Prostate gland (tissue), 2 donors: ENCODE results near the gene CD302. TPM values are rescaled to one million over a fixed set of nuclear protein-coding genes. Genes with fewer than 3 reads are reported as not detected.
"Not testable (repeated sequence)": the region's sequence is repeated elsewhere in the genome, so short reads cannot be mapped to it uniquely, and the experiment has no call there.

ENCODE experiments used
- DNase-seq: peaks from one replicate; pipeline ENCODE4 v3.0.0-alpha.2; 2019; ENCODE audit warnings: low spot score
- H3K27ac ChIP-seq, 2 donors: fragments of 200-600 bp; sonication (generic); 2 replicates each; pipeline ENCODE4 v1.5.1; 2017 to 2019
- H3K27me3 ChIP-seq: fragments of 200-600 bp; sonication (generic); replicated peaks from 2 replicates; pipeline ENCODE4 v1.5.1; 2019; ENCODE audit not compliant: insufficient read depth
- H3K36me3 ChIP-seq, 2 donors: fragments of 200-600 bp; sonication (generic); 1 replicate in 1 of 2; 2 replicates in 1 of 2; pipeline versions ENCODE4 v1.5.1 to v1.8.1; 2017 to 2019
- H3K4me1 ChIP-seq: fragments of 200-600 bp; sonication (generic); replicated peaks from 2 replicates; pipeline ENCODE4 v1.5.1; 2019
- H3K4me3 ChIP-seq, 2 donors: fragments of 200-600 bp; sonication (generic); 2 replicates each; pipeline ENCODE4 v1.5.1; 2017 to 2019
- H3K9me3 ChIP-seq: fragments of 200-600 bp; sonication (generic); 2 replicates; pipeline ENCODE4 v1.5.1; 2017
- CTCF ChIP-seq, 4 experiments: fragments of 200-600 bp in 2 of 4; fragments of 450-650 bp in 2 of 4; sonication (generic) in 2 of 4; IDR thresholded peaks; 1 replicate in 3 of 4; 2 replicates in 1 of 4; pipeline ENCODE4 v1.5.1; 2016 to 2019; ENCODE audit warnings: antibody characterized with exemption in 4 of 4, mild to moderate bottlenecking in 2 of 4, moderate library complexity in 2 of 4
- POLR2A ChIP-seq: fragments of 450-650 bp; IDR thresholded peaks from one replicate; pipeline ENCODE4 v1.6.1; 2016; ENCODE audit warnings: antibody characterized with exemption, mild to moderate bottlenecking
- POLR2AphosphoS5 ChIP-seq: sonication (generic); formaldehyde crosslinking; IDR thresholded peaks from one replicate; pipeline ENCODE4 v1.6.1; 2017; ENCODE audit warnings: antibody characterized with exemption
- WGBS: methylation state at CpG from one replicate; pipeline ENCODE4 v1.1.5; 2018; 5-methylcytosine and 5-hydroxymethylcytosine counted together
- intact Hi-C: fragments of 100-400 bp; cut with DNase I; formaldehyde crosslinking; loops from one replicate; pipeline ENCODE4 v1.14.2; 2022
- total RNA-seq, 2 donors: library from RNA; depleted of rRNA; stranded (reverse); fragments of >200 nt; gene quantifications; one replicate each; pipeline ENCODE4 v1.1.0, GENCODE V29; 2016

CD302 gene
- total RNA-seq, 2 donors from 2014 or later: 39.3 to 40.4 TPM

- WGBS: 63% methylated on average over 1 of the region's 1 CpG
- Histone ChIP-seq H3K36me3 (no peaks in the 10 kb centered on the region), H3K4me1 (no peaks in the 10 kb centered on the region), H3K4me3 (no peak overlapping the region), H3K27me3 (no peaks in the 10 kb centered on the region), H3K9me3 (no peaks in the 10 kb centered on the region), H3K27ac (no peak overlapping the region)
- TF ChIP-seq CTCF (IDR thresholded peaks at IDR 0.05) (no peak), POLR2AphosphoS5 (no peak), POLR2A (no peak)
- DNase-seq: no peak
- intact Hi-C loops: loop anchor here (10.0 kb wide), 1 partner anchor 176 kb away; the partner anchor contains the start of gene BAZ2B
Observed at GRCh38 chr2:159790323-159790722, 7.7 kb downstream of the CD302 start.

- Histone ChIP-seq H3K9me3 (no peaks in the 10 kb centered on the region), H3K4me3 (no peak overlapping the region), H3K27ac (no peak overlapping the region), H3K27me3 (no peaks in the 10 kb centered on the region), H3K4me1 (no peaks in the 10 kb centered on the region), H3K36me3 (no peaks in the 10 kb centered on the region)
- WGBS: 77% methylated on average over 3 of the region's 3 CpGs
- intact Hi-C loops: no loop called here
- TF ChIP-seq POLR2AphosphoS5: peak; percentile 44
- no peak for TF ChIP-seq CTCF (IDR thresholded peaks at IDR 0.05)
- no peak for TF ChIP-seq POLR2A
- peak; percentile 53 for DNase-seq
Observed at GRCh38 chr2:159788253-159788652, 9.8 kb downstream of the CD302 start.

GRCh38 chr2:159787647-159788046 lies 10.4 kb downstream of the CD302 start:
- H3K27me3 ChIP-seq, H3K27ac ChIP-seq, H3K4me1 ChIP-seq, H3K4me3 ChIP-seq, DNase-seq, H3K9me3 ChIP-seq, intact Hi-C loops, H3K36me3 ChIP-seq: not testable (repeated sequence)
- 59% methylated on average over 6 of the region's 6 CpGs for WGBS

GRCh38 chr2:159786938-159787337 lies 11.1 kb downstream of the CD302 start:
- H3K9me3 ChIP-seq: no peaks in the 10 kb centered on the region
- no peaks in the 10 kb centered on the region for H3K27me3 ChIP-seq
- TF ChIP-seq POLR2A (no peak), POLR2AphosphoS5 (no peak), CTCF (IDR thresholded peaks at IDR 0.05) (no peak)
- H3K27ac ChIP-seq: no peak overlapping the region
- no peak overlapping the region for H3K4me3 ChIP-seq
- 64% methylated on average over 2 of the region's 2 CpGs for WGBS
- H3K36me3 ChIP-seq: no peaks in the 10 kb centered on the region
- no peaks in the 10 kb centered on the region for H3K4me1 ChIP-seq
- intact Hi-C loops: no loop called here
- no peak for DNase-seq

GRCh38 chr2:159785195-159785594 lies 12.8 kb downstream of the CD302 start:
- intact Hi-C loops: no loop called here
- WGBS: 89% methylated on average over 3 of the region's 3 CpGs
- no peak overlapping the region for H3K27ac ChIP-seq
- no peaks in the 10 kb centered on the region for H3K9me3 ChIP-seq
- TF ChIP-seq CTCF (IDR thresholded peaks at IDR 0.05) (no peak), POLR2A (no peak), POLR2AphosphoS5 (no peak)
- no peaks in the 10 kb centered on the region for H3K27me3 ChIP-seq
- H3K4me1 ChIP-seq: no peaks in the 10 kb centered on the region
- no peaks in the 10 kb centered on the region for H3K36me3 ChIP-seq
- no peak overlapping the region for H3K4me3 ChIP-seq
- DNase-seq: no peak

- H3K9me3 ChIP-seq, H3K36me3 ChIP-seq, H3K27ac ChIP-seq, H3K27me3 ChIP-seq, H3K4me1 ChIP-seq, intact Hi-C loops, H3K4me3 ChIP-seq, DNase-seq: not testable (repeated sequence)
- 89% methylated on average over 6 of the region's 6 CpGs for WGBS
Observed at GRCh38 chr2:159784744-159785143, 13.3 kb downstream of the CD302 start.
